GM12878 (cell line): ENCODE results near the gene NOXA1. TPM values are rescaled to one million over a fixed set of nuclear protein-coding genes. Genes with fewer than 3 reads are reported as not detected.

Experiments
- ATAC-seq: fragments of 200-7000 bp; cut with Tn5 transposase; 3 replicates; pipeline ENCODE4 v1.9.1; 2020; ENCODE audit warnings: mild to moderate bottlenecking, moderate library complexity
- Bru-seq: library from RNA; stranded (reverse); fragments of 400-500 nt; gene quantifications from one replicate; lab custom pipeline; 2021; lab: Mats Ljungman, UMichigan
- BruChase-seq, 2 experiments: library from RNA; stranded (reverse); fragments of 400-500 nt; gene quantifications; one replicate each; lab custom pipeline; 2021; lab: Mats Ljungman, UMichigan
- BruUV-seq: library from RNA; stranded (reverse); fragments of 400-500 nt; replicated peaks from 2 replicates; lab custom pipeline; 2021; lab: Mats Ljungman, UMichigan
- CTCF ChIA-PET: fragments of 300-600 bp; sonication (Branson Sonifier 250); formaldehyde crosslinking; extraction: SDS; loops from one replicate; lab custom pipeline; 2021; ENCODE audit warnings: inconsistent platforms; lab: Yijun Ruan, JAX
- POLR2A ChIA-PET: fragments of 350-600 bp; formaldehyde crosslinking; extraction: SDS; loops from one replicate; lab custom pipeline; 2021; ENCODE audit warnings: inconsistent platforms; lab: Charles Lee
- RAD21 ChIA-PET: fragments of 300-600 bp; sonication (Branson Sonifier 250); formaldehyde crosslinking; loops from one replicate; lab custom pipeline; 2023; ENCODE audit warnings: antibody characterized with exemption; ENCODE audit not compliant: unreplicated experiment; lab: Charles Lee
- SMC1A ChIA-PET: fragments of 300-600 bp; sonication (Branson Sonifier 250); formaldehyde crosslinking; loops from one replicate; lab custom pipeline; 2023; ENCODE audit not compliant: unreplicated experiment, uncharacterized antibody; lab: Charles Lee
- DNase-seq: peaks from one replicate; pipeline ENCODE4 v3.0.0-alpha.2; 2011; ENCODE audit warnings: low read depth, low spot score
- FAIRE-seq: peaks from 3 replicates; lab custom pipeline; 2011; peaks lifted over from hg19 to GRCh38; lab: Jason Lieb, UNC
- H2AFZ ChIP-seq: 2 replicates; pipeline ENCODE4 v1.6.0; 2011; ENCODE audit warnings: low read depth, low read length, control low read depth; ENCODE audit not compliant: control insufficient read depth
- H3K27ac ChIP-seq: 2 replicates; pipeline ENCODE4 v1.5.1; 2011; ENCODE audit warnings: control low read depth; ENCODE audit not compliant: control insufficient read depth, insufficient read depth
- H3K27me3 ChIP-seq, 2 experiments: replicated peaks in 1 of 2; 2 replicates each; pipeline versions ENCODE4 v1.6.0 to v1.6.1; 2011; ENCODE audit warnings: low read length in 1 of 2; ENCODE audit not compliant: control insufficient read depth in 2 of 2, insufficient read depth in 2 of 2
- H3K36me3 ChIP-seq, 2 experiments: 2 replicates each; pipeline ENCODE4 v1.5.1; 2011; ENCODE audit warnings: low read length in 1 of 2; ENCODE audit not compliant: control insufficient read depth in 2 of 2, insufficient read depth in 2 of 2
- H3K4me1 ChIP-seq: 2 replicates; pipeline ENCODE4 v1.6.1; 2011; ENCODE audit warnings: mild to moderate bottlenecking, low read length, moderate library complexity, mixed read lengths; ENCODE audit not compliant: control insufficient read depth, insufficient read depth
- H3K4me2 ChIP-seq: 2 replicates; pipeline ENCODE4 v1.6.0; 2011; ENCODE audit warnings: control low read depth; ENCODE audit not compliant: control insufficient read depth, insufficient read depth
- H3K4me3 ChIP-seq: fragments of 200-600 bp; sonication (generic); 2 replicates; pipeline ENCODE4 v1.5.1; 2016
- H3K79me2 ChIP-seq: 2 replicates; pipeline ENCODE4 v1.6.0; 2011; ENCODE audit warnings: low read length; ENCODE audit not compliant: control insufficient read depth, insufficient read depth
- H3K9ac ChIP-seq: 2 replicates; pipeline ENCODE4 v1.8.0; 2011; ENCODE audit warnings: low read length, control low read depth, mixed read lengths; ENCODE audit not compliant: control insufficient read depth, insufficient read depth
- H3K9me3 ChIP-seq: replicated peaks from 3 replicates; pipeline ENCODE4 v1.5.1; 2011; ENCODE audit warnings: mild to moderate bottlenecking, low read length; ENCODE audit not compliant: control insufficient read depth, insufficient read depth
- H4K20me1 ChIP-seq: 2 replicates; pipeline ENCODE4 v1.6.0; 2011; ENCODE audit not compliant: control insufficient read depth, insufficient read depth
- BCL11A ChIP-seq: IDR thresholded peaks from 2 replicates; pipeline ENCODE4 v1.6.1; 2011; ENCODE audit warnings: low read depth, low read length
- BHLHE40 ChIP-seq, 2 experiments: fragments of 450-650 bp in 1 of 2; IDR thresholded peaks; 2 replicates each; pipeline ENCODE4 v1.6.1; 2011 to 2017; ENCODE audit warnings: low read depth in 2 of 2, borderline replicate concordance in 1 of 2, improper control_type of control experiment in 1 of 2, low read length in 1 of 2, mild to moderate bottlenecking in 1 of 2
- RAD51 ChIP-seq: fragments of 450-650 bp; IDR thresholded peaks from 2 replicates; pipeline ENCODE4 v1.6.1; 2016; ENCODE audit warnings: moderate library complexity, mild to moderate bottlenecking, inconsistent platforms
- RFX5 ChIP-seq: IDR thresholded peaks from 2 replicates; pipeline ENCODE4 v1.6.1; 2011; ENCODE audit warnings: low read depth, low read length, improper control_type of control experiment
- SREBF1 ChIP-seq: IDR thresholded peaks from 2 replicates; pipeline ENCODE4 v1.6.1; 2012; ENCODE audit warnings: mild to moderate bottlenecking, low read length
- ZNF207 ChIP-seq: fragments of 450-650 bp; IDR thresholded peaks from 2 replicates; pipeline ENCODE4 v1.6.1; 2014; ENCODE audit warnings: antibody characterized with exemption, mild to moderate bottlenecking, borderline replicate concordance
- WGBS: methylation state at CpG from one replicate; pipeline ENCODE4 v1.1.6; 2016; ENCODE audit warnings: low lambda C conversion rate; ENCODE audit not compliant: insufficient replicate concordance, insufficient coverage; ENCODE audit errors: missing lambda C conversion rate; 5-methylcytosine and 5-hydroxymethylcytosine counted together
- in situ Hi-C: fragments of 300-500 bp; cut with MboI; formaldehyde crosslinking; loops from 9 replicates; pipeline ENCODE4 v1.14.3; 2018; ENCODE audit warnings: mixed read lengths
- intact Hi-C: fragments of 100-400 bp; cut with micrococcal nuclease; formaldehyde crosslinking; loops from one replicate; pipeline ENCODE4 v1.14.2; 2022; ENCODE audit not compliant: unreplicated experiment
- long read RNA-seq, 2 experiments: library from polyadenylated mRNA; unstranded; transcript quantifications; one replicate each; pipeline ENCODE4 v2.0.0, GENCODE V29; 2019 to 2020
- polyA minus RNA-seq, 3 experiments: library from RNA; depleted of rRNA, polyadenylated mRNA; stranded (reverse); fragments of >200 nt; gene quantifications; 2 replicates each; pipeline ENCODE4 v1.2.3, GENCODE V29; 2011
- polyA plus RNA-seq, 11 experiments: library from polyadenylated mRNA; depleted of rRNA in 4 of 11; unstranded in 6 of 11; stranded (reverse) in 5 of 11; fragments of >200 nt; fragmentation: Nextera tagmentation in 4 of 11; fragmentation: Illumina TruSeq in 1 of 11; extraction: Ambion mirVana in 4 of 11; extraction: Trizol in 1 of 11; gene quantifications; 1 replicate in 1 of 11; 2 replicates in 10 of 11; pipeline versions ENCODE4 v1.2.1 to v1.2.3, GENCODE V29; 2011 to 2016; ENCODE audit warnings: inconsistent platforms in 2 of 11, missing spikeins in 2 of 11, low read depth in 1 of 11
- total RNA-seq, 4 experiments: library from RNA; depleted of rRNA in 3 of 4; stranded (reverse); fragments of >200 nt in 3 of 4; fragmentation: Illumina TruSeq in 1 of 4; extraction: Trizol in 1 of 4; gene quantifications; 2 replicates each; pipeline versions ENCODE4 v1.2.1 to v1.2.3, GENCODE V29; 2013 to 2021
- TF ChIP-seq, protein P1 (sequence below): IDR thresholded peaks from 2 replicates; pipeline ENCODE4 v1.6.1; 2011; ENCODE audit warnings: borderline replicate concordance, low read depth, mild to moderate bottlenecking, moderate library complexity, mixed read lengths, low read length; ENCODE audit not compliant: insufficient read depth; ENCODE audit errors: extremely low read length
- TF ChIP-seq, protein P2 (sequence below): fragments of 450-650 bp; formaldehyde crosslinking; IDR thresholded peaks from 2 replicates; pipeline ENCODE4 v1.4.0; 2022; ENCODE audit warnings: mild to moderate bottlenecking, moderate library complexity
- TF ChIP-seq, protein P3 (sequence below): IDR thresholded peaks from 2 replicates; pipeline ENCODE4 v1.6.1; 2011; ENCODE audit warnings: mild to moderate bottlenecking, low read depth, low read length, moderate library complexity; ENCODE audit not compliant: insufficient replicate concordance

The NOXA1 gene, protein sequence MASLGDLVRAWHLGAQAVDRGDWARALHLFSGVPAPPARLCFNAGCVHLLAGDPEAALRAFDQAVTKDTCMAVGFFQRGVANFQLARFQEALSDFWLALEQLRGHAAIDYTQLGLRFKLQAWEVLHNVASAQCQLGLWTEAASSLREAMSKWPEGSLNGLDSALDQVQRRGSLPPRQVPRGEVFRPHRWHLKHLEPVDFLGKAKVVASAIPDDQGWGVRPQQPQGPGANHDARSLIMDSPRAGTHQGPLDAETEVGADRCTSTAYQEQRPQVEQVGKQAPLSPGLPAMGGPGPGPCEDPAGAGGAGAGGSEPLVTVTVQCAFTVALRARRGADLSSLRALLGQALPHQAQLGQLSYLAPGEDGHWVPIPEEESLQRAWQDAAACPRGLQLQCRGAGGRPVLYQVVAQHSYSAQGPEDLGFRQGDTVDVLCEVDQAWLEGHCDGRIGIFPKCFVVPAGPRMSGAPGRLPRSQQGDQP
- total RNA-seq (2013; cell fraction: nucleolus; rRNA removed): 0.38 TPM in 1 of 2 replicates, not detected in the other
- total RNA-seq (2014; rRNA removed): 0.16 TPM in 1 of 2 replicates, not detected in the other
- not detected in 2 replicates for total RNA-seq (2014; rRNA removed; fragmentation: Illumina TruSeq; extraction: Trizol)
- not detected in 2 replicates for total RNA-seq (2021)
- polyA plus RNA-seq (2011; ENCODE audit: low read depth): not detected
- polyA plus RNA-seq (2011; rRNA removed): 0.08 TPM in 1 of 2 replicates, not detected in the other
- 0.04 and 0.07 TPM in 2 replicates for polyA plus RNA-seq (2011; cell fraction: cytosol; rRNA removed)
- 0.76 and 0.96 TPM in 2 replicates for polyA plus RNA-seq (2011; cell fraction: nucleus; rRNA removed)
- polyA plus RNA-seq (2012): 0.27 and 0.67 TPM in 2 replicates
- polyA plus RNA-seq (2014; fragmentation: Illumina TruSeq; extraction: Trizol): not detected in 2 replicates
- polyA plus RNA-seq (2014; fragmentation: Nextera tagmentation; extraction: Ambion mirVana): not detected
- polyA plus RNA-seq (2014; rRNA removed): 0.20 TPM in 1 of 2 replicates, not detected in the other
- polyA plus RNA-seq (2016; fragmentation: Nextera tagmentation; extraction: Ambion mirVana): not detected
- not detected in 2 replicates for polyA minus RNA-seq (2011; rRNA and poly(A)+ RNA removed)
- polyA minus RNA-seq (2011; cell fraction: cytosol; rRNA and poly(A)+ RNA removed): not detected in 2 replicates
- 0.36 and 0.38 TPM in 2 replicates for polyA minus RNA-seq (2011; cell fraction: nucleus; rRNA and poly(A)+ RNA removed)
- Bru-seq, nascent RNA: percentile 44 among the genes with signal in this experiment
- BruChase-seq, experiment 1, labeled RNA remaining after a 6-hour chase: percentile 29 among the genes with signal in this experiment
- BruChase-seq, experiment 2, labeled RNA remaining after a 2-hour chase: percentile 28 among the genes with signal in this experiment
- long read RNA-seq, experiment 1: 0 reads
- long read RNA-seq, experiment 2: 0 reads

DNA sequence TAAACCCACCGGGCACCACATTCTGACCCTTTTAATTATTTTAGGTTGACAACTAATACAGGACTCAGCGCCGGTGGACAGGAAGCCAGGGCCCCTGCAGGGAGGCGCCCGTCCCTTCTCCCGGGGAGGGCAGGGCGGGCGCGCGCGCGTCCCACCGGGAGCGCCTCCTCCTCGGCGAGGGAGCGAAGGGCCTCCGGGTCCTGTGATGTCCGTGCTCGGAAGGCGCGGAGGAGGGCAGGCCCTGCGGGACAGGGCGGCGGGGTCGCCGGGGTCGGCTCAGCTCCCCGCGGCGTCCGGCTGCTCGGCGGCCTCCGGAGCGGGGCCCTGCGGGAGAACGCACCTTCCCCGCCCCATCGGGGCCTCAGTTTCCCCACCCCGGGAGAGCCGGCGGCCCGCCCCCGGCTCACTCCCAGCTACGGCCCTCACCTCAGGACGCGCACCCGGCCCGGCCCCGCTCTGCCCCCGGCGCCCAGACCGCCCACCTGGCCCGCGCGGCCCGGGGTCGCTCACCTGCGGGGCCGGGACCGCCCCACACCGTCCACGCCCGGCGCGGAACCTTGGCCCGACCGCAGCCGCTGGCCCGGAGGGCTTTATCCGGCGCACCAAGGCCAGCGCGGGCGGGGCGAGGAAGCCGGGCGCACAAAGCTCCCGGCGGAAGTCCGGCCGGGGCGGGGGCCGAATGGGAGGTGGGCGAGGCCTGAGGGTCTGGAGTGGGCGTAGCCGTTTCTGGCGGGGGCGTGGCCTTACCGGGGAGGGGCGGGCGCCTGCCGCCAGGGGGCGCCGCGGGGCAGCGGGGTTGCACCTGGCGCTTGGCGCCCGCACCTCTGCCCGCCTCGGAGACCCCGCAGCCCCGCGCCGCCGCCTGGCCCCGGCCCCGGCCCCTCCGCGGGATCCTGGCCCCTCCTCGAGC is at the start of gene NOXA1, which contains the start of gene EXD3:
NOXA1 (plus strand) TSS at position 790 of the 910 bp plus-strand sequence. CDS start 137 bp downstream, outside the sequence.
EXD3 (minus strand) TSS at position 559 of the 910 bp plus-strand sequence. CDS start 27,805 bp downstream, outside the sequence.
- FAIRE-seq (peak; percentile 23), DNase-seq (peak; percentile 48), ATAC-seq (peak; percentile 91)
- ChIA-PET CTCF (interaction anchor here (0.6 to 3.3 kb wide), 14 partner anchors 9 to 316 kb away, joined by 3 to 16 read pairs (median 3); partner anchors contain the start of gene NRARP), RAD21 (interaction anchor here (0.7 to 1.4 kb wide), 6 partner anchors 11 to 154 kb away, joined by 3 to 5 read pairs (median 4); no protein-coding TSS in a partner anchor), SMC1A (interaction anchor here (0.8 to 0.9 kb wide), 2 partner anchors 11 to 121 kb away, joined by 3 to 4 read pairs; partner anchors contain the start of gene NRARP), POLR2A (interaction anchor here (0.6 to 1.8 kb wide), 11 partner anchors 15 to 630 kb away, joined by 3 to 6 read pairs (median 4); partner anchors contain the start of genes NRARP, RNF208, TOR4A and TUBB4B)
- no peaks in the 10 kb centered on the region for H3K9me3 ChIP-seq
- H4K20me1 ChIP-seq: no peaks in the 10 kb centered on the region
- H2AFZ ChIP-seq: peak within 1 kb of the TSS; percentile 78
- no peaks in the 10 kb centered on the region; a peak in 2 of 4 replicates for H3K27me3 ChIP-seq
- no TSS peak for BruUV-seq
- intact Hi-C loops: loop anchor here (2.0 to 10.0 kb wide), 3 partner anchors 22 to 121 kb away; partner anchors contain the start of gene NRARP
- peaks cover 13% of the 10 kb centered on the region for H3K79me2 ChIP-seq
- H3K27ac ChIP-seq: peak within 1 kb of the TSS; percentile 41
- peak within 1 kb of the TSS; percentile 84 for H3K4me3 ChIP-seq
- under 1% methylated on average over 75 of the region's 113 CpGs for WGBS
- in situ Hi-C loops: no loop called here
- peak within 1 kb of the TSS; percentile 75 for H3K9ac ChIP-seq
- H3K36me3 ChIP-seq: no peaks in the 10 kb centered on the region
- peak within 1 kb of the TSS; percentile 94 for H3K4me2 ChIP-seq
- H3K4me1 ChIP-seq: no peaks in the 10 kb centered on the region; the same call in 1 of the 2 replicates
- TF ChIP-seq, protein P1, sequence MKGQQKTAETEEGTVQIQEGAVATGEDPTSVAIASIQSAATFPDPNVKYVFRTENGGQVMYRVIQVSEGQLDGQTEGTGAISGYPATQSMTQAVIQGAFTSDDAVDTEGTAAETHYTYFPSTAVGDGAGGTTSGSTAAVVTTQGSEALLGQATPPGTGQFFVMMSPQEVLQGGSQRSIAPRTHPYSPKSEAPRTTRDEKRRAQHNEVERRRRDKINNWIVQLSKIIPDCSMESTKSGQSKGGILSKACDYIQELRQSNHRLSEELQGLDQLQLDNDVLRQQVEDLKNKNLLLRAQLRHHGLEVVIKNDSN: peak; percentile 51
- no peak for TF ChIP-seq RAD51
- TF ChIP-seq BHLHE40 (IDR thresholded peaks at IDR 0.05; ENCODE audit: borderline replicate concordance in 1 of 2, low read depth in 2 of 2, low read length in 1 of 2): peak in 1 of 2 experiments; percentile 77; a peak in 2 of 4 replicates
- TF ChIP-seq ZNF207: peak; percentile 75; the same call in 1 of the 2 replicates
- peak; percentile 20; the same call in 1 of the 2 replicates for TF ChIP-seq BCL11A
- TF ChIP-seq, protein P2, sequence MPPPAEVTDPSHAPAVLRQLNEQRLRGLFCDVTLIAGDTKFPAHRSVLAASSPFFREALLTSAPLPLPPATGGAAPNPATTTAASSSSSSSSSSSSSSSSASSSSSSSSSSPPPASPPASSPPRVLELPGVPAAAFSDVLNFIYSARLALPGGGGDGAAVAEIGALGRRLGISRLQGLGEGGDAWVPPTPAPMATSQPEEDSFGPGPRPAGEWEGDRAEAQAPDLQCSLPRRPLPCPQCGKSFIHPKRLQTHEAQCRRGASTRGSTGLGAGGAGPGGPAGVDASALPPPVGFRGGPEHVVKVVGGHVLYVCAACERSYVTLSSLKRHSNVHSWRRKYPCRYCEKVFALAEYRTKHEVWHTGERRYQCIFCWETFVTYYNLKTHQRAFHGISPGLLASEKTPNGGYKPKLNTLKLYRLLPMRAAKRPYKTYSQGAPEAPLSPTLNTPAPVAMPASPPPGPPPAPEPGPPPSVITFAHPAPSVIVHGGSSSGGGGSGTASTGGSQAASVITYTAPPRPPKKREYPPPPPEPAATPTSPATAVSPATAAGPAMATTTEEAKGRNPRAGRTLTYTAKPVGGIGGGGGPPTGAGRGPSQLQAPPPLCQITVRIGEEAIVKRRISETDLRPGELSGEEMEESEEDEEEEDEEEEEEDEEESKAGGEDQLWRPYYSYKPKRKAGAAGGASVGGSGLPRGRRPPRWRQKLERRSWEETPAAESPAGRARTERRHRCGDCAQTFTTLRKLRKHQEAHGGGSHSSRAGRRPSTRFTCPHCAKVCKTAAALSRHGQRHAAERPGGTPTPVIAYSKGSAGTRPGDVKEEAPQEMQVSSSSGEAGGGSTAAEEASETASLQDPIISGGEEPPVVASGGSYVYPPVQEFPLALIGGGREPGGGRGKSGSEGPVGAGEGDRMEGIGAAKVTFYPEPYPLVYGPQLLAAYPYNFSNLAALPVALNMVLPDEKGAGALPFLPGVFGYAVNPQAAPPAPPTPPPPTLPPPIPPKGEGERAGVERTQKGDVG: no peak
- TF ChIP-seq SREBF1: peak; percentile 39
- TF ChIP-seq RFX5: no peak; the same call in 1 of the 2 replicates
- TF ChIP-seq, protein P3, sequence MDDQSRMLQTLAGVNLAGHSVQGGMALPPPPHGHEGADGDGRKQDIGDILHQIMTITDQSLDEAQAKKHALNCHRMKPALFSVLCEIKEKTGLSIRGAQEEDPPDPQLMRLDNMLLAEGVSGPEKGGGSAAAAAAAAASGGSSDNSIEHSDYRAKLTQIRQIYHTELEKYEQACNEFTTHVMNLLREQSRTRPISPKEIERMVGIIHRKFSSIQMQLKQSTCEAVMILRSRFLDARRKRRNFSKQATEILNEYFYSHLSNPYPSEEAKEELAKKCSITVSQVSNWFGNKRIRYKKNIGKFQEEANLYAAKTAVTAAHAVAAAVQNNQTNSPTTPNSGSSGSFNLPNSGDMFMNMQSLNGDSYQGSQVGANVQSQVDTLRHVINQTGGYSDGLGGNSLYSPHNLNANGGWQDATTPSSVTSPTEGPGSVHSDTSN: no peak
